Neural progenitor cell (in vitro differentiated cells): ENCODE data around the gene MAN1A2. TPM values are rescaled to one million over a fixed set of nuclear protein-coding genes. Genes with fewer than 3 reads are reported as not detected.

Experiments
- DNase-seq: peaks from one replicate; pipeline ENCODE4 v3.0.0-alpha.2; 2016; ENCODE audit warnings: low spot score
- H2AFZ ChIP-seq: fragments of 200-600 bp; sonication (generic); replicated peaks from 2 replicates; pipeline ENCODE4 v1.6.1; 2016; ENCODE audit warnings: antibody characterized with exemption
- H3F3A ChIP-seq: fragments of 200-600 bp; sonication (generic); 2 replicates; pipeline ENCODE4 v1.6.1; 2016; ENCODE audit warnings: antibody characterized with exemption, low read depth
- H3K27ac ChIP-seq: fragments of 200-600 bp; sonication (generic); 2 replicates; pipeline ENCODE4 v1.5.1; 2016; ENCODE audit warnings: mild to moderate bottlenecking
- H3K27me3 ChIP-seq: fragments of 200-600 bp; sonication (generic); 2 replicates; pipeline ENCODE4 v1.6.1; 2016; ENCODE audit warnings: mild to moderate bottlenecking, moderate library complexity
- H3K36me3 ChIP-seq: fragments of 200-600 bp; sonication (generic); 2 replicates; pipeline ENCODE4 v1.5.1; 2016
- H3K4me1 ChIP-seq: fragments of 200-600 bp; sonication (generic); 2 replicates; pipeline ENCODE4 v1.6.1; 2016; ENCODE audit warnings: mixed run types
- H3K4me2 ChIP-seq: fragments of 200-600 bp; sonication (generic); 2 replicates; pipeline ENCODE4 v1.6.1; 2016
- H3K4me3 ChIP-seq: fragments of 200-600 bp; sonication (generic); 2 replicates; pipeline ENCODE4 v1.5.1; 2016
- H3K79me2 ChIP-seq: fragments of 200-600 bp; sonication (generic); 2 replicates; pipeline ENCODE4 v1.6.1; 2016; ENCODE audit warnings: low read depth
- H3K9ac ChIP-seq: fragments of 200-600 bp; sonication (generic); 2 replicates; pipeline ENCODE4 v1.6.1; 2016
- H3K9me3 ChIP-seq: fragments of 200-600 bp; sonication (generic); 2 replicates; pipeline ENCODE4 v1.5.1; 2016; ENCODE audit warnings: low read depth
- H4K20me1 ChIP-seq: fragments of 200-600 bp; sonication (generic); 2 replicates; pipeline ENCODE4 v1.6.1; 2016; ENCODE audit warnings: low read depth
- H3K27ac Mint-ChIP-seq: 3 replicates; pipeline ENCODE4 v1.8.0; 2021; ENCODE audit warnings: mixed read lengths
- H3K27me3 Mint-ChIP-seq: 2 replicates; pipeline ENCODE4 v1.8.0; 2022; ENCODE audit warnings: low read depth, mild to moderate bottlenecking, inconsistent platforms, moderate library complexity, mixed read lengths; ENCODE audit not compliant: insufficient read depth
- H3K36me3 Mint-ChIP-seq: 3 replicates; pipeline ENCODE4 v1.8.0; 2021; ENCODE audit warnings: mixed read lengths
- H3K4me1 Mint-ChIP-seq: 3 replicates; pipeline ENCODE4 v1.8.0; 2021; ENCODE audit warnings: mixed read lengths
- H3K4me3 Mint-ChIP-seq: 3 replicates; pipeline ENCODE4 v1.8.0; 2021; ENCODE audit warnings: mild to moderate bottlenecking, moderate library complexity, mixed read lengths
- H3K9me3 Mint-ChIP-seq: 3 replicates; pipeline ENCODE4 v1.8.0; 2020; ENCODE audit warnings: mixed read lengths
- CTCF ChIP-seq: fragments of 200-600 bp; sonication (generic); IDR thresholded peaks from 2 replicates; pipeline ENCODE4 v1.5.1; 2017; ENCODE audit warnings: antibody characterized with exemption, mild to moderate bottlenecking
- EZH2 ChIP-seq: fragments of 200-600 bp; sonication (generic); IDR thresholded peaks from 2 replicates; pipeline ENCODE4 v1.6.1; 2017; ENCODE audit warnings: antibody characterized with exemption, mild to moderate bottlenecking, moderate library complexity
- EZH2phosphoT487 ChIP-seq: fragments of 200-600 bp; sonication (generic); IDR thresholded peaks from 2 replicates; pipeline ENCODE4 v1.6.1; 2017; ENCODE audit warnings: antibody characterized with exemption
- total RNA-seq: library from RNA; depleted of rRNA; stranded (reverse); fragments of >200 nt; gene quantifications from 2 replicates; pipeline ENCODE4 v1.2.3, GENCODE V29; 2015; ENCODE audit warnings: low replicate concordance

Gene MAN1A2
- total RNA-seq, 1 donor from 2014 or later: 28.6 TPM

- no peak overlapping the region for H3K9ac ChIP-seq
- H3K27ac ChIP-seq: no peak overlapping the region
- H3K4me1 Mint-ChIP-seq: peaks cover 2% of the 10 kb centered on the region
- TF ChIP-seq CTCF: no peak
- no peak for TF ChIP-seq EZH2
- TF ChIP-seq EZH2phosphoT487: no peak
- H3K4me2 ChIP-seq: no peak overlapping the region
- H3K79me2 ChIP-seq: no peaks in the 10 kb centered on the region
- peaks cover 7% of the 10 kb centered on the region for H3F3A ChIP-seq
- DNase-seq: no peak
- H3K4me3 ChIP-seq: no peak overlapping the region
- H3K27me3 Mint-ChIP-seq: no peaks in the 10 kb centered on the region
- H3K36me3 ChIP-seq: peaks cover 4% of the 10 kb centered on the region
- H3K27ac Mint-ChIP-seq: no peak overlapping the region
- peaks cover 28% of the 10 kb centered on the region for H3K36me3 Mint-ChIP-seq
- H2AFZ ChIP-seq: no peak overlapping the region
- H3K4me3 Mint-ChIP-seq: no peak overlapping the region
- H3K9me3 ChIP-seq: peaks cover 15% of the 10 kb centered on the region
- no peaks in the 10 kb centered on the region for H4K20me1 ChIP-seq
- peaks cover 20% of the 10 kb centered on the region for H3K9me3 Mint-ChIP-seq
- no peaks in the 10 kb centered on the region for H3K4me1 ChIP-seq
- H3K27me3 ChIP-seq: no peaks in the 10 kb centered on the region
Measured at GRCh38 chr1:117425050-117425734, 57.9 kb downstream of the MAN1A2 start.

DNA sequence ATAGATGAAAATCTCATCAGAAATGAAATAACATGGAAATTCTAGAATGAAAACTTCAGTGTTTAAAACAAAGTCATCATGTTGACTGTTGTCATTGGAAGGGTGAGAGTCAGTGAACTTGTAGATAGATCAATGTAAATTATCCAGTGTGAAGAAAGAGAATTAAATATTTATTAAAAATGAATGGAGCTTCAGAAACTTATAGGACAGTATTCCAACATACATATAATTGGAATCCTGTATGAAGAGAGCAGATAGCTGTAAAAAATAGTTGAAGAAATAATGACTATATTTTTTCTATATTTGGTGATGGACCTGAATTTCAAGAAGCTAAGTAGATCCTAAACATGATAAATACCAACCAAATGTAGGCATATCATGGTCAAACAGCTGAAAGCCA is 60.0 kb downstream of the MAN1A2 start:
- no peak overlapping the region for H3K4me3 ChIP-seq
- H3K9ac ChIP-seq: no peak overlapping the region
- no peaks in the 10 kb centered on the region for H4K20me1 ChIP-seq
- Mint-ChIP-seq H3K27ac (no peak overlapping the region), H3K4me1 (peaks cover 2% of the 10 kb centered on the region), H3K27me3 (no peaks in the 10 kb centered on the region), H3K4me3 (no peak overlapping the region), H3K36me3 (peaks cover 26% of the 10 kb centered on the region), H3K9me3 (peaks cover 20% of the 10 kb centered on the region)
- no peak overlapping the region for H3K27ac ChIP-seq
- H3K27me3 ChIP-seq: no peaks in the 10 kb centered on the region
- H3F3A ChIP-seq: no peaks in the 10 kb centered on the region
- H2AFZ ChIP-seq: no peak overlapping the region
- no peak for DNase-seq
- no peaks in the 10 kb centered on the region for H3K79me2 ChIP-seq
- H3K4me1 ChIP-seq: no peaks in the 10 kb centered on the region
- TF ChIP-seq CTCF (no peak), EZH2 (no peak)
- H3K9me3 ChIP-seq: peaks cover 15% of the 10 kb centered on the region
- H3K4me2 ChIP-seq: no peak overlapping the region
- H3K36me3 ChIP-seq: peaks cover 4% of the 10 kb centered on the region

DNA sequence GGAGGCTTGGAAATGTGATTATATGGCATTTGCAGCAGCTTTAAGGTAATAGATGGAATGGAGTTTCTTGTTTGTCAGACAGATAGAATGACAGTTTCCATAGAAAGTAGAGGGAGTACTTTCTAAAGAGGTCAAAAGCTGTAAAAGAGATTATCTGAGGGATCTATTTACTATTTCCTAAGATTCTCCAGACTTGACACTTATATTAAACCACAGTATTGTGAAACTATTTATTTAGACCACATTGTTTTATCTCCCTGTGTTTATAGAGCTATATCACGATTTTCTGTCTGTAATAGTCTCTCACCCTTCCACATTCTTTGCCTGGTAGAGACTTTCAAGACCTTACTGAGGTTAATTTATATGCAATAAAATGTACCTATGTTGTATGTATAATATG is 66.7 kb downstream of the MAN1A2 start:
- DNase-seq: no peak
- no peaks in the 10 kb centered on the region for H3K36me3 ChIP-seq
- H3K4me3 Mint-ChIP-seq: no peak overlapping the region
- no peaks in the 10 kb centered on the region for H3K27me3 Mint-ChIP-seq
- no peak overlapping the region for H2AFZ ChIP-seq
- peaks cover 3% of the 10 kb centered on the region for H3K4me1 Mint-ChIP-seq
- no peaks in the 10 kb centered on the region for H3K79me2 ChIP-seq
- no peaks in the 10 kb centered on the region for H3K9me3 Mint-ChIP-seq
- TF ChIP-seq EZH2phosphoT487 (no peak), CTCF (no peak)
- no peaks in the 10 kb centered on the region for H3F3A ChIP-seq
- H3K27ac ChIP-seq: no peak overlapping the region
- no peak overlapping the region for H3K9ac ChIP-seq
- H3K4me3 ChIP-seq: no peak overlapping the region
- no peak overlapping the region for H3K27ac Mint-ChIP-seq
- no peaks in the 10 kb centered on the region for H3K27me3 ChIP-seq
- no peaks in the 10 kb centered on the region for H3K9me3 ChIP-seq
- H4K20me1 ChIP-seq: no peaks in the 10 kb centered on the region
- no peak overlapping the region for H3K4me2 ChIP-seq
- no peaks in the 10 kb centered on the region for H3K36me3 Mint-ChIP-seq
- H3K4me1 ChIP-seq: no peaks in the 10 kb centered on the region
